Erythroblast (primary cell): ENCODE measurements around the gene EXOC6.

Experiments used
- GATA1 ChIP-seq: IDR thresholded peaks from 2 replicates; pipeline ENCODE4 v1.6.1; 2011; ENCODE audit warnings: low read depth, mild to moderate bottlenecking, control low read depth, low read length, moderate library complexity
- POLR2A ChIP-seq: IDR thresholded peaks from 2 replicates; pipeline ENCODE4 v1.6.1; 2011; ENCODE audit warnings: mild to moderate bottlenecking, low read length

DNA sequence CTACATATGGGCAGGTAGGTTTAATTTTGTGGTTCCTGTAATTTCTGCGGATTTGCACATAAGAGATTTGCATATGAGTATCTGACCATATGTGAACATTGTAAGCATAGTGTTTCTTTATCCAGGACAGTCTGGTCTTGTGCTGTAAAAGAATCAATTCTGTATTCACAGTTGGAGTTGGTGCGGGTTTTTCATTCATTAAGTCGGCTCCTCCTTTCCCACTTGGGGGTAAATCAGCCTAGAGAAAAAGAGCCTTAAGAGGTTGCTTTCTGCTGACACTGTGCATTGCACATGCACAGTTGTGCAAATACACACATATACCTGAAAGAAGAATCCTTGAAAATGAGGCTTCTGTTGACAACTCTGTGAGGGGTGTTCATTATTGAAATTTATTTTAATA, 206.2 kb downstream of the EXOC6 start:
- TF ChIP-seq POLR2A (no peak), GATA1 (no peak)
